AG10803 (cell line): ENCODE measurements around the gene FBRSL1.

Source experiments
- DNase-seq: peaks from one replicate; pipeline ENCODE4 v3.0.0; 2010; ENCODE audit warnings: low read depth
- H3K4me3 ChIP-seq: 2 replicates; pipeline ENCODE4 v1.5.1; 2011; ENCODE audit warnings: mild to moderate bottlenecking, low read length, control low read depth
- CTCF ChIP-seq: conservative IDR thresholded peaks from 2 replicates; pipeline ENCODE4 v1.5.1; 2011; ENCODE audit warnings: mild to moderate bottlenecking, low read length, control low read depth, inconsistent platforms

Gene FBRSL1

GRCh38 chr12:132481771-132482745 is 7.9 kb upstream of the FBRSL1 start:
- DNase-seq: no peak
- H3K4me3 ChIP-seq: no peak overlapping the region
- no peak for TF ChIP-seq CTCF

- DNase-seq: no peak
- TF ChIP-seq CTCF: no peak
- no peak overlapping the region for H3K4me3 ChIP-seq
Observed at GRCh38 chr12:132482771-132483170, 7.2 kb upstream of the FBRSL1 start.

- DNase-seq: no peak
- no peak overlapping the region for H3K4me3 ChIP-seq
- no peak for TF ChIP-seq CTCF
Observed at GRCh38 chr12:132483208-132483607, 6.7 kb upstream of the FBRSL1 start.

- H3K4me3 ChIP-seq: no peak overlapping the region
- no peak for TF ChIP-seq CTCF
- DNase-seq: no peak
Observed at GRCh38 chr12:132483612-132484011, 6.3 kb upstream of the FBRSL1 start.

- H3K4me3 ChIP-seq: no peak overlapping the region
- no peak for TF ChIP-seq CTCF
- no peak for DNase-seq
Observed at GRCh38 chr12:132484183-132484890, 5.6 kb upstream of the FBRSL1 start.

GRCh38 chr12:132484891-132485441 is 5.0 kb upstream of the FBRSL1 start:
- TF ChIP-seq CTCF: no peak
- DNase-seq: no peak
- no peak overlapping the region for H3K4me3 ChIP-seq
